Mesenchymal stem cell (in vitro differentiated cells and primary cell): ENCODE data around the gene SEPTIN10.

Source experiments
- DNase-seq: peaks from one replicate; pipeline ENCODE4 v3.0.0-alpha.2; 2013
- H2AFZ ChIP-seq: one replicate; pipeline ENCODE4 v1.6.1; 2013; ENCODE audit warnings: low read depth, mild to moderate bottlenecking, control low read depth, inconsistent platforms, low read length, moderate library complexity
- H2AK5ac ChIP-seq: 2 replicates; pipeline ENCODE4 v1.6.1; 2013; ENCODE audit warnings: low read length, moderate library complexity, mild to moderate bottlenecking, inconsistent platforms; ENCODE audit not compliant: severe bottlenecking
- H2BK120ac ChIP-seq: one replicate; pipeline ENCODE4 v1.6.1; 2013; ENCODE audit warnings: low read depth, mild to moderate bottlenecking, inconsistent platforms, low read length, moderate library complexity
- H2BK12ac ChIP-seq, 2 experiments: one replicate each; pipeline ENCODE4 v1.6.1; 2013; ENCODE audit warnings: inconsistent platforms in 2 of 2, low read length in 2 of 2, mild to moderate bottlenecking in 2 of 2, moderate library complexity in 2 of 2, control low read depth in 1 of 2
- H2BK15ac ChIP-seq: one replicate; pipeline ENCODE4 v1.6.1; 2013; ENCODE audit warnings: mild to moderate bottlenecking, low read depth, inconsistent platforms; ENCODE audit not compliant: poor library complexity, severe bottlenecking
- H2BK5ac ChIP-seq: 2 replicates; pipeline ENCODE4 v1.6.1; 2013; ENCODE audit warnings: low read depth, mild to moderate bottlenecking, low read length, control low read depth, inconsistent platforms; ENCODE audit not compliant: poor library complexity, severe bottlenecking
- H3K14ac ChIP-seq, 2 experiments: one replicate each; pipeline ENCODE4 v1.6.1; 2013; ENCODE audit warnings: inconsistent platforms in 2 of 2, low read length in 2 of 2, control low read depth in 1 of 2, mild to moderate bottlenecking in 1 of 2, moderate library complexity in 1 of 2
- H3K18ac ChIP-seq, 2 experiments: one replicate each; pipeline ENCODE4 v1.6.1; 2013; ENCODE audit warnings: inconsistent platforms in 2 of 2, low read length in 2 of 2, control low read depth in 1 of 2, low read depth in 1 of 2, mild to moderate bottlenecking in 1 of 2
- H3K23ac ChIP-seq, 2 experiments: one replicate each; pipeline ENCODE4 v1.6.1; 2013; ENCODE audit warnings: inconsistent platforms in 2 of 2, low read length in 2 of 2, mild to moderate bottlenecking in 2 of 2, moderate library complexity in 2 of 2, control low read depth in 1 of 2
- H3K27ac ChIP-seq: 2 replicates; pipeline ENCODE4 v1.5.1; 2013; ENCODE audit warnings: mild to moderate bottlenecking, moderate library complexity, low read length, control low read depth, inconsistent platforms; ENCODE audit not compliant: poor library complexity, severe bottlenecking
- H3K27me3 ChIP-seq, 2 experiments: 2 replicates each; pipeline versions ENCODE4 v1.6.1 to v1.7.0; 2013; ENCODE audit warnings: low read length in 2 of 2, mild to moderate bottlenecking in 2 of 2, moderate library complexity in 2 of 2, control low read depth in 1 of 2, inconsistent platforms in 1 of 2; ENCODE audit not compliant: control insufficient read depth in 1 of 2, insufficient read depth in 1 of 2
- H3K36me3 ChIP-seq, 2 experiments: 2 replicates each; pipeline versions ENCODE4 v1.6.1 to v1.7.0; 2013; ENCODE audit warnings: low read length in 2 of 2, control low read depth in 1 of 2, inconsistent platforms in 1 of 2, low read depth in 1 of 2, mild to moderate bottlenecking in 1 of 2; ENCODE audit not compliant: insufficient read depth in 2 of 2, control insufficient read depth in 1 of 2
- H3K4ac ChIP-seq, 2 experiments: one replicate each; pipeline ENCODE4 v1.6.1; 2013; ENCODE audit warnings: inconsistent platforms in 2 of 2, low read length in 2 of 2, mild to moderate bottlenecking in 2 of 2, moderate library complexity in 2 of 2, control low read depth in 1 of 2, low read depth in 1 of 2
- H3K4me1 ChIP-seq: 2 replicates; pipeline ENCODE4 v1.6.1; 2013; ENCODE audit warnings: low read depth, low read length, control low read depth; ENCODE audit not compliant: control insufficient read depth, insufficient read depth
- H3K4me2 ChIP-seq: 2 replicates; pipeline ENCODE4 v1.6.1; 2013; ENCODE audit warnings: low read length, mild to moderate bottlenecking, inconsistent platforms; ENCODE audit not compliant: poor library complexity, severe bottlenecking
- H3K4me3 ChIP-seq, 2 experiments: 2 replicates each; pipeline versions ENCODE4 v1.5.1 to v1.7.0; 2013; ENCODE audit warnings: low read length in 2 of 2, mild to moderate bottlenecking in 2 of 2, control low read depth in 1 of 2, low read depth in 1 of 2; ENCODE audit not compliant: insufficient read depth in 1 of 2
- H3K79me1 ChIP-seq: replicated peaks from 2 replicates; pipeline ENCODE4 v1.6.1; 2013; ENCODE audit warnings: mild to moderate bottlenecking, control low read depth, low read length, inconsistent platforms; ENCODE audit not compliant: poor library complexity, severe bottlenecking
- H3K9ac ChIP-seq: 2 replicates; pipeline ENCODE4 v1.7.0; 2013; ENCODE audit warnings: mild to moderate bottlenecking, low read length, moderate library complexity
- H3K9me3 ChIP-seq: 2 replicates; pipeline ENCODE4 v1.7.0; 2013; ENCODE audit warnings: mild to moderate bottlenecking, low read length; ENCODE audit not compliant: control insufficient read depth
- H4K8ac ChIP-seq: one replicate; pipeline ENCODE4 v1.6.1; 2013; ENCODE audit warnings: inconsistent platforms, mild to moderate bottlenecking, low read length, moderate library complexity
- H4K91ac ChIP-seq: one replicate; pipeline ENCODE4 v1.6.1; 2013; ENCODE audit warnings: mild to moderate bottlenecking, low read length, inconsistent platforms
- WGBS: methylation state at CpG from one replicate; pipeline ENCODE4 v1.1.7; 2013; ENCODE audit warnings: mixed read lengths; 5-methylcytosine and 5-hydroxymethylcytosine counted together

Gene SEPTIN10

DNA sequence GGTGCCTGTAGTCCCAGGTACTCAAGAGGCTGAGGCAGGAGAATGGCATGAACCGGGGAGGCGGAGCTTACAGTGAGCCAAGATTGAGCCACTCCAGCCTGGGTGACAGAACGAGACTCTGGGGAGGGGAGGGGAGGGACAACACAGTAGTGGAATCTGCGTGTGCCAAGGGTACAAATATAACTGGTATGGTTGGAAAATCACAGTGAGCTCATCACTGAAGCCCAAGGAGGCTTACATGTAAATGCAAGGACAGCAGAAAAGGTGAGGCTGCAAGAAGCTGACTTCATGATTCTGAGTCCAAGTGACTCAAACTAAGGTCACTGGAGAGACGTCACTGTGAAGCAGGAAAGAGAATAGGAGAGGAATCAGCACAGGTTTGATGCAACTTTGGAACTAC lies 9.2 kb downstream of the SEPTIN10 start:
- H3K9me3 ChIP-seq, result no peaks in the 10 kb centered on the region
- no peak overlapping the region for H2BK5ac ChIP-seq
- WGBS, result 69% methylated on average over 5 of the region's 5 CpGs
- peaks cover 6% of the 10 kb centered on the region for H3K4me1 ChIP-seq
- H2AK5ac ChIP-seq, result no peak overlapping the region
- no peak overlapping the region for H3K9ac ChIP-seq
- peaks cover 6% of the 10 kb centered on the region for H3K79me1 ChIP-seq
- no peak overlapping the region for H3K14ac ChIP-seq
- no peak overlapping the region for H2AFZ ChIP-seq
- H3K4me3 ChIP-seq, result no peak overlapping the region
- no peaks in the 10 kb centered on the region for H3K27me3 ChIP-seq
- H3K36me3 ChIP-seq, result no peaks in the 10 kb centered on the region
- H3K4ac ChIP-seq, result no peak overlapping the region
- no peak overlapping the region for H2BK120ac ChIP-seq
- DNase-seq, result peak; percentile 87
- H3K27ac ChIP-seq, result no peak overlapping the region
- H2BK12ac ChIP-seq, result no peak overlapping the region
- H3K18ac ChIP-seq, result peak overlapping the region in 1 of 2 experiments; percentile 16
- H3K4me2 ChIP-seq, result no peak overlapping the region
- H4K8ac ChIP-seq, result no peak overlapping the region
- no peak overlapping the region for H2BK15ac ChIP-seq
- no peak overlapping the region for H4K91ac ChIP-seq
- peak overlapping the region in 1 of 2 experiments; percentile 59 for H3K23ac ChIP-seq

DNA sequence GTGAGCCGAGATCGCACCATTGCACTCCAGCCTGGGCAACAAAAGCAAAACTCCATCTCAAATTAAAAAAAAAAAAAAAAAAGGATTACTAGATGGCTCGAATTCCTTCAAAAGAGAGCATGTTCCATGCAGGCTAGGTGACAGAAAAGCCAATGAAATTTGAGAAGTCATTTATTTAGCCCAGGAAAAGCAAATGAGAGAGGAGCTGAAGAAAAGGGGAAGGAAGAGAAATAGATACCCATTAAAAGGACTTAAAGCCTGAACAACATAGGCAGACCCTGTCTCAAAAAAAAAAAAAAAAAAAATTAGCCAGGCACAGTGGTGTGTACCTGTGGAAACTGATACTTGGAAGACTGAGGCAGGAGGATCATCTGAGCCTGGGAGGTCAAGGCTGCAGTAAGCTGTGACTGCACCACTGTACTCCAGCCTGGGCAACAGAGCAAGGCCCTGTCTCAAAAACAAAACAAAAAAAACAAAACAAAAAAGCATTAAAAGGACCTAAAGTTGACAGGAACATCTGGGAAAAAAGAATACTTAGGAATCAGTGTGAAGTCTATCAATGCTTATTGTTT lies 11.1 kb downstream of the SEPTIN10 start:
- no peak overlapping the region for H3K23ac ChIP-seq
- no peak overlapping the region for H3K4me2 ChIP-seq
- no peak overlapping the region for H3K4me3 ChIP-seq
- peaks cover 5% of the 10 kb centered on the region for H3K4me1 ChIP-seq
- no peak overlapping the region for H2BK12ac ChIP-seq
- H3K18ac ChIP-seq, result no peak overlapping the region
- H3K79me1 ChIP-seq, result peaks cover 8% of the 10 kb centered on the region
- H3K9me3 ChIP-seq, result no peaks in the 10 kb centered on the region
- H3K4ac ChIP-seq, result no peak overlapping the region
- H3K14ac ChIP-seq, result no peak overlapping the region
- 100% methylated on average over 1 of the region's 3 CpGs for WGBS
- H4K91ac ChIP-seq, result no peak overlapping the region
- no peak overlapping the region for H2AK5ac ChIP-seq
- H2BK15ac ChIP-seq, result no peak overlapping the region
- DNase-seq, result no peak
- no peaks in the 10 kb centered on the region for H3K36me3 ChIP-seq
- H2AFZ ChIP-seq, result no peak overlapping the region
- no peak overlapping the region for H3K9ac ChIP-seq
- H4K8ac ChIP-seq, result no peak overlapping the region
- H3K27ac ChIP-seq, result no peak overlapping the region
- no peaks in the 10 kb centered on the region for H3K27me3 ChIP-seq
- no peak overlapping the region for H2BK5ac ChIP-seq
- H2BK120ac ChIP-seq, result no peak overlapping the region

DNA sequence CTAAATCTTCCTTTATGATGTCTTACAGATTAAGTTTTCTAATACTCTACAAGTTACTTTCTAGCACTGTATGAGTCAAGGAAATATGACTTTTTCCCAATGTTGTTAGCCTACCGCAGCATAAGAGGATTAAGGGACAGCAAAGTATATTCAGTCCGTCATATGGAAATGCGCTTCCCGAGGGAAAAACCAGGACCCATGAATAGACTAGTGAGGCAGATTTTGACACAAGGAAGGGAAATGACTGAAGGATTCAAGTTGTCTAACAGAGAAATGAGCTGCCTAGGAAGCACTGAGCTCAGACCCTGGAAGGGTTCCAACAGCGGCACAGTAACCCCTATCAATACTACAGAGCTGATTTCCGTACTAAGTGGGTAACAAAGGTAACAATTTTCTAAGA lies 12.0 kb downstream of the SEPTIN10 start:
- Histone ChIP-seq H2BK12ac (no peak overlapping the region), H3K9me3 (no peaks in the 10 kb centered on the region), H3K4me3 (no peak overlapping the region), H4K91ac (no peak overlapping the region), H3K27ac (no peak overlapping the region), H2BK15ac (no peak overlapping the region), H3K36me3 (no peaks in the 10 kb centered on the region), H3K14ac (no peak overlapping the region), H2AK5ac (no peak overlapping the region), H3K4ac (no peak overlapping the region), H3K4me2 (no peak overlapping the region), H3K4me1 (peaks cover 5% of the 10 kb centered on the region), H3K27me3 (no peaks in the 10 kb centered on the region), H2BK5ac (no peak overlapping the region), H3K9ac (no peak overlapping the region), H3K23ac (no peak overlapping the region), H3K18ac (no peak overlapping the region), H2AFZ (no peak overlapping the region), H2BK120ac (no peak overlapping the region), H3K79me1 (peaks cover 10% of the 10 kb centered on the region), H4K8ac (no peak overlapping the region)
- DNase-seq, result no peak
- 98% methylated on average over 4 of the region's 6 CpGs for WGBS

DNA sequence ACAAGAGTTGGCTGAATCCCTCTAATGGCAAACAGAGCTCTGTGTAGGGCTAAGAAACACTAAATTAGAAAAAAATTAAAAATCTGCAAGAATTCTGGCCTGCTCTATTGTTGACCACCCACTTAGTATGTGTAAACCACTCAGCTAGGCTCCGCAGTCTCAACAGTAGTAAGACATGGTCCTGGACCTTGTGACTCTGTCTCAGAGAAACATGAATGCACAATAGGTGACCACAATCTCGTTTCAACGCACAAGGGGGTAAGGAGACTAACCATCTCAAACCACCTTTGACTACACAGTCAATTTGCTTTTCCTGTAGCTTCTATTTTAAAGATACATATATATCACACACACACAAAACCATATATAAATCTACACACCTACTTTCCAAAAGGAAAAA lies 16.5 kb downstream of the SEPTIN10 start:
- H3K23ac ChIP-seq, result no peak overlapping the region
- peaks cover 17% of the 10 kb centered on the region for H3K79me1 ChIP-seq
- H3K4me3 ChIP-seq, result no peak overlapping the region
- H2BK12ac ChIP-seq, result no peak overlapping the region
- peaks cover 3 to 8% of the 10 kb centered on the region in 2 experiments for H3K36me3 ChIP-seq
- no peak overlapping the region for H2BK15ac ChIP-seq
- no peak overlapping the region for H3K27ac ChIP-seq
- 94% methylated on average over 3 of the region's 3 CpGs for WGBS
- H3K4me2 ChIP-seq, result no peak overlapping the region
- H2AK5ac ChIP-seq, result no peak overlapping the region
- no peak overlapping the region for H4K8ac ChIP-seq
- H3K4me1 ChIP-seq, result no peaks in the 10 kb centered on the region
- no peak overlapping the region for H2BK120ac ChIP-seq
- H4K91ac ChIP-seq, result no peak overlapping the region
- DNase-seq, result no peak
- H3K27me3 ChIP-seq, result no peaks in the 10 kb centered on the region
- H3K14ac ChIP-seq, result no peak overlapping the region
- H3K9me3 ChIP-seq, result no peaks in the 10 kb centered on the region
- no peak overlapping the region for H3K9ac ChIP-seq
- H3K4ac ChIP-seq, result no peak overlapping the region
- no peak overlapping the region for H2AFZ ChIP-seq
- H3K18ac ChIP-seq, result no peak overlapping the region
- H2BK5ac ChIP-seq, result no peak overlapping the region
